Cerebellar cortex (tissue), 1 donor: Measurements from ENCODE around the gene JUN.

Experiments
- DNase-seq: peaks from one replicate; pipeline ENCODE4 v3.0.0-alpha.2; 2015; ENCODE audit warnings: low spot score

The JUN gene

DNA sequence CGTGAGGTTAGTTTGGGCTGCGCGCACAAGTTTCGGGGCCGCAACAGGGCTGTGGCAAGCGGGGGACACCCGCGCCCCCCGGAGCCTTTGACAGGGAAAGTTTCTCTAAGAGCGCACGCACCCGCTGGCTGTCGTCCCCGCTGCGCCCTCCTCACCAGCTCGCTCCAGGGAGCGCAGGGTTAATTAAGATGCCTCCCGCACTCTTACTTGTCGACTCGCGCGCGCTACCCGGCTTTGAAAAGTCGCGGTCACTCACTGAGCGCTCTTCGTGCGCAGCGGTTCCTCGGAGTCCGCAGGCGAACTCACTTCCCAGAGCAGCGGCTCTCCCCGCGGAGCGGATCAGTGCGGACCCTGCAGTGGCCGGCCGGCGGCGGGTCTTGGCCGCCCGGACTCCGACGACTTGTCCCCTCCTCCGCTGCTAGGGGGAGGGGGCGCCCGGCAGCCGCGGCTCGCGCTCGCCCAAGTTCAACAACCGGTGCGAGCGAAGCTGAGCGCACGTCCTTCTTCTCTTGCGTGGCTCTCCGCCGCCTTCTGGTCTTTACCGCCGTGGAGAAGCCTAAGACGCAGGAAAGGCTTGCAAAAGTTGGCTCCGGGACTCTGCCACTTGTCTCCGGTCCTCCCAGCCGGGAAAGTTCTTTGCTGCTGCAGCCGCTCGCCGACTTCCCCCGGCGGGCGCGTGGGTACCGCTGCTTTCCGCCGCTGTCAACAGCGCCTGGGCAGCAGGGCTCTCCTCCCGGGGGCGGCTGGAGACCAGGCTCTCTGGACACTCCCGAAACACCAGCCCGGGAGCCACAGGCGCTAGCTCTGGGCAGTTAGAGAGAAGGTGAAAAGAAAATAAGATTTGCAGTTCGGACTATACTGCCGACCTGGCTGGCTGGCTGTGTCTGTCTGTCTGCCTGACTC lies 506 bp downstream of the JUN start:
- peak; percentile 47 for DNase-seq

DNA sequence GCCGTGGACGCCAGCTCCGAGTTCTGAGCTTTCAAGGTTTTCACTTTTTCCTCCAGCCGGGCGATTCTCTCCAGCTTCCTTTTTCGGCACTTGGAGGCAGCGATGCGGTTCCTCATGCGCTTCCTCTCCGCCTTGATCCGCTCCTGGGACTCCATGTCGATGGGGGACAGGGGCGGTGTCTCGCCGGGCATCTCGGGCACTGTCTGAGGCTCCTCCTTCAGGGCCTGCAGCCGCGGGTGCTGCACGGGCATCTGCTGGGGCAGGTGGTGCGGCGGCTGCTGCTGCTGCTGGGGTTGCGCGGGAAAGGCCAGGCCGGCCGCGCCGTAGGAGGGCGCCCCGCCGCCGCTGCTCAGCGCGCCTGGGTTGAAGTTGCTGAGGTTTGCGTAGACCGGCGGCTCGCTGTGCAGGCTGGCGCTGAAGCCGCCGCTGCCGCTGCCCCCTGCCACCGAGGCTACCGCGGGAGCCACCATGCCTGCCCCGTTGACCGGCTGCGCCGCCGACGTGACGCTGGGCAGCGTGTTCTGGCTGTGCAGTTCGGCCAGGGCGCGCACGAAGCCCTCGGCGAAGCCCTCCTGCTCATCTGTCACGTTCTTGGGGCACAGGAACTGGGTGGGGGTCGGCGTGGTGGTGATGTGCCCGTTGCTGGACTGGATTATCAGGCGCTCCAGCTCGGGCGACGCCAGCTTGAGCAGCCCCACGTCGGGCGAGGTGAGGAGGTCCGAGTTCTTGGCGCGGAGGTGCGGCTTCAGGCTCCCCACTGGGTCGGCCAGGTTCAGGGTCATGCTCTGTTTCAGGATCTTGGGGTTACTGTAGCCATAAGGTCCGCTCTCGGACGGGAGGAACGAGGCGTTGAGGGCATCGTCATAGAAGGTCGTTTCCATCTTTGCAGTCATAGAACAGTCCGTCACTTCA lies 1.4 kb downstream of the JUN start:
- DNase-seq: peak; percentile 13

DNA sequence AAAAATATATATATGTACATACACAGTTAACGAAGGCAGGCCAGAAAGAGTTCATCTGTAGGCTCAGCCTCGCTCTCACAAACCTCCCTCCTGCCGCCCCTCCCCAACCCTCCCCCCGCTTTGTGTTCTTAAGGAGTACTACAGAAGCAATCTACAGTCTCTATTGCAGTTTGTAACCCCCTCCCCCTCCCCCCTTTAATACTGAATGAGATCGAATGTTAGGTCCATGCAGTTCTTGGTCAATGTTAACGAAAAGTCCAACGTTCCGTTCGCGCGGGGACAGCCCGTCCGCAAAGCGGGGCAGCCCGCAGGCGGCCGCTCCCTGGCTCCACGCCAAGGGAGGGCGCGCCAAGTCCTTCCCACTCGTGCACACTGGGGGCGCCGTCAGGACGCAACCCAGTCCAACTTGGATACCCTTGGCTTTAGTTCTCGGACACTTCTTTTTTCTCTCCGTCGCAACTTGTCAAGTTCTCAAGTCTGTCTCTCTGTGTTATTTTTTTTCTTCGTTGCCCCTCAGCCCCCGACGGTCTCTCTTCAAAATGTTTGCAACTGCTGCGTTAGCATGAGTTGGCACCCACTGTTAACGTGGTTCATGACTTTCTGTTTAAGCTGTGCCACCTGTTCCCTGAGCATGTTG lies 2.2 kb downstream of the JUN start:
- DNase-seq: peak; percentile 49

DNA sequence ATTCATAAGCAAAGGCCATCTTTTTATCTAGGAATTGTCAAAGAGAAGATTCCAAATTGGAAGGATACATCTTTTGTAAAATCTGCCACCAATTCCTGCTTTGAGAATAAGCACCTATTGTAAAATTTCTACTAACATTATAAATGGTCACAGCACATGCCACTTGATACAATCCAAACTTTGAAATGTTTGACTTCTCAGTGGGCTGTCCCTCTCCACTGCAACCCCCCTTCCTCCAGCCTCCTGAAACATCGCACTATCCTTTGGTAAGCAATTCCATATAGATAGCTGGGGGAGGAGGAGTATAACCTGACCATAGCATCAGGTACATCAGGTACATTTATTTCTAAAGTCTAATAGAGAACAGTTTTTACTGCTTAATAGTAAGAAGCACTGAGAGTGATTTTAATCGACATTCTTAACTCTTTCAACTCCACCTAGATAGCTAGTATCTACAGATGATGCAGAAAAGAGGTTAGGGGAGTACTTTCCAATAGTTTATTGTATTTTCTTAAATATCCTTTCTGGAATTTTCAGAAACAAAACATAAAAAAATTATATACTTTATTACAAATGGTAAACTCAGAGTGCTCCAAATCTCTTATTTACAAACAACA lies 2.9 kb downstream of the JUN start:
- peak; percentile 16 for DNase-seq

DNA sequence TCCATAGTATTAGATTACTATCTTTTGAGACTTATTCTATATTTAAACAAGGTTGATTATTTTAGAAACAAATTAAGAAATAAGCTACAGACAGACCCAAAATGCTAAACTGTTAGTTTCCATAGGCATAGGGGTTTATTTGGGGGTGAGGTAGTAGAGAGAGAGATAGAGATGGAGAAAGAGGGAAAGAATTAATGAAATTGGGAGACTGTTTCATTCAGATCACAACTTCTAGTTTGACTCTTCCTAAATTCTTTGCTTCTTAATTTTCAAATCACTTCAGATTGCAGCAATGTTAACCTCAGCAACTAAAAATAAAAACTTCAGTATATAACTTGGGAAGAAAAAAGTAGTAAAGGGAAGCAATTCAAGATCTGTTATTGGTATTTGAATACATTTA lies 3.4 kb downstream of the JUN start:
- no peak for DNase-seq

DNA sequence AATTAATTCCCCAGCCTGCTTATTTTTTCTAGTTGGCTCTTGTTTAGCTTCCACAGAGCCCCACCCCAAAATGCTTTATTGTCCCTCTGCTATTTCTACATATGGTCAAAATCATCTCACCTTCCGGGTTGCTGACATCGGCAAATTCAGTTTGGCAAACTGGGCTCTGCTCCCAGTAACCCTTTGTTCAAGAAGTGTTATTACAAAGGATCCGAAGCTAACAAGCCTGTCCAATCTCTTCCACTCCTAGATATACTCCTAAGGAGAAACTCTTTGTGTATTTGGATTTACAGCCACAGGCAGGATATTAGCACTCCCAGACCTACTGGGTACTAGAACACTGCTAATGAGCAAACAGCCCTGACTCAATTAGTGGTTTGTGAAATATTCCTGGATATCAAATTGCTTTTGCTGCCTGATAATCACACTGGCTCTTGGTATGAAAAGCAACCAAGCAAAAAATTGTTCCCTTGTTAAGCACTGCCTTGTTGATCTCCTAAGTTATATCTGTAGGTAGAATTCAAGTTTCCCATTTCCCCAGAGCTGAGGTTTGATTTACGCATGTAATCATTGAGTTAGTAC lies 4.0 kb downstream of the JUN start:
- DNase-seq: peak; percentile 50

DNA sequence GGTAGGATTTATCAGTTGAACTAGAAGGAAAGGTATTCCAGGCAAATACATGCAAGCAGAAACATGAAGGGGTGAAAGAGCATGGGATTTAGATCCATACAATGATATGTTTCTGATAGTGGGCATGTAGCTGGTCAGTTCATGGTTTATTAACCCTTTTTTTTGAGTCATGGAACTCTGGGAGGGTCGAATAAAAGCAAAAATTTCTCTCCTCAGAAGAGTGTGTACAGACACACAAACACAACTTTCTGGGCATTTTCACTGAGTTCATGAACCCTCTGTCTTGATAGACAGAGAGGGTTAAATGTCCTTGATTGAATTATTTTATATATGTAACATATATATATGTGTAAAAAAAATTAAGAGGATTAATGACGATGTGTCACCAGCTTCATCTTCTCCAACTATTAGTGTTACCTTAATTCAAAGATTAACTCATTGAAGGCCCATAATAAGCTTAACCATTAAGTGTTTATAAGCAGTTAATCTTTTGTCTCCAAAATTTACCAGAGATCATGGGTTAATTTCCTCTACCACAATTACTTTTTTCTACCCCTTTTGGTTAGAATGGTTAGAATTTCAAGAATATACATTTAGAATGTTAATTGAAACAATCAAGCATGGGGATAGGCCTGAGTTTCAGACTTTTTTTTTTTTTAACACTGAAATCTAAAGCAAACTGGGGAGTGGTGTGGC lies 4.6 kb downstream of the JUN start:
- DNase-seq: no peak

DNA sequence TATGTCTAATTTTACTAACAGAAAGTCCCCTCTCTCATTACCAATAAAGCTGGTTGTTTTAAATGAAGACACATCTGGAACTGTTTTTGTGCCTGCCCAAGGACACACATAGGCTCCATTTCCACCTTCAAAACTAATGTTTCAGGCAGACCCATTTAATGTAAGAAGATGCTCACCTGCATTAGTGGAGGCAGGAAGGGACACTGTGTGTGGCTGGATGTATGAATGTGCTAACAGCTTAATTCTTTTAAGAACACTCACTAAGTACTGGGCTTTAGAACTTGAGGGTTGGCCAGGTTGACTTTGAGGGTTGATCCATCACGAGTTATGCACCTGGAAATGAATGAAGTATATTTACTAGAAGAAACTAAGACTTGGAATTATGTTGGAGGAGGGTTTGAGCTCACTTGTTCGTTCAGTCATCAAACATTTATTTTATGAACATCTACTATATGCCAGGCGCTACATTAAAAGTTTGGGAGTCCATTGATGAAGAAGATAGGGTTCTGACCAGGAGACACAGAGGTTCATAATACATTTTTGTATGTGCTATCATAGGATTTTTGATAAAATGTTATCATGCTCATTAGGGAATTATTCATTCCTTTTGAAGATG lies 5.4 kb downstream of the JUN start:
- no peak for DNase-seq

DNA sequence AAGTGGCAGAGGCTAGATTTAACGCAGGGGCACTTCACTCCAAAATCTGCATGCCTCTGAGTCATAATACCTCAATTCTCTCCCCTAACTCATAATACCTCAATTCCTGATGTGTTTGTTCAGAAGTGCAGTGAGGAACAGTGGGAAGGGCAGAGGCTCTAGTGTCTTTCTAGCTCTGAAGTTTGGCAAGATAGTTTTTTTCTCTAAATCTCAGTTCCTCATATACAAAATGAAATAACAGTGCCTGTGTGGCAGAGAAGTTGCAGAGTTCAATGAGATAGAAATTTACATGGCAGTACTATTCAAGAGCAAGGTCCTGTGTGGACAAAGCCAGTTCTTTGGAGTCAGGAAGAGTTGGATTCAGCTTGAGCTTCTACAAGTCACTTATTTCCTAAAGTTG lies 9.8 kb downstream of the JUN start:
- DNase-seq: no peak

DNA sequence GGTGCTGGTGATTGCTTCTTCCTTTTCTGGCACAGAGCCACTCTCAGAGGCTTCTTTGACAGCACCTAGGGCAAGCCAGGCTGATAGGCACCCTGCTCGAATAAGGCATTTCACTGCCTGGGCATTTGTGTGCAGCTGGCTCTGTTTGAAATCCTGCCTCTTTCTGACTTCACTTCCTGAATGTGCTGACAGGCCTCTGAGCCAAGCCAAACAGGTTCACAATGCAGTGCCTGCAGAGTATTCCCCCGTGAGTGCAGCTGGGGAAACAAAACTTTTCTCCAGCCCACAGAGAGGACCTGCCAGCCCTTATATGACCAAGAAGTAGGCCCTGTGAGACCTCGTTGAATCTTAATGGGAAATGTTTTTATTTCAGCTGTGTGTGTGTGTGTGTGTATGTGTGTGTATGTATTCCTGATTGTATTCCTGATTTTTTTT lies 10.4 kb downstream of the JUN start:
- DNase-seq: no peak

DNA sequence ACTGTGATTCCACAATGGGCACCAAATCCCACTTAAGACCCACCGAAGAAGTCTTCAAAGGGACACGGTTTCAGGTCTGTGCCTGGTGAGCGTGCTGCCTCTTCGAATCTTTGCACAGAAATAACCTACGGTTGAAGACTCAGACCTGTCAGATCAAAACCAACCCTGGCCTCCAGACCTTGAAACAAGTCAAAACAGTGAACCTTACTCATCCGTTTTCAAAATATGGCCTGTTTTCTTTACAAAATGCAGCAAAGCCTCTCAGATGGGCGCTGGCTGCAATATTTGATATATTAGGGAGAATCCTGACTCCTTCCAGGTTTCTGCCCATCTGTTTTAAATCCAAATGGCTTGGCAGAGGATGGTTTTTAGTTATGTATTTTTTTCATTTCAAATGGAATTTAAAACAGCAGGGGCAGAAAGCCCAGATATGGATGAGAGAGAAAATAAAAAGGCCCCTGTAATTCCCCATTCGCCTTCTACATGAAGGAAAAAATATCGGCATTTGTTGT lies 14.0 kb downstream of the JUN start:
- no peak for DNase-seq

DNA sequence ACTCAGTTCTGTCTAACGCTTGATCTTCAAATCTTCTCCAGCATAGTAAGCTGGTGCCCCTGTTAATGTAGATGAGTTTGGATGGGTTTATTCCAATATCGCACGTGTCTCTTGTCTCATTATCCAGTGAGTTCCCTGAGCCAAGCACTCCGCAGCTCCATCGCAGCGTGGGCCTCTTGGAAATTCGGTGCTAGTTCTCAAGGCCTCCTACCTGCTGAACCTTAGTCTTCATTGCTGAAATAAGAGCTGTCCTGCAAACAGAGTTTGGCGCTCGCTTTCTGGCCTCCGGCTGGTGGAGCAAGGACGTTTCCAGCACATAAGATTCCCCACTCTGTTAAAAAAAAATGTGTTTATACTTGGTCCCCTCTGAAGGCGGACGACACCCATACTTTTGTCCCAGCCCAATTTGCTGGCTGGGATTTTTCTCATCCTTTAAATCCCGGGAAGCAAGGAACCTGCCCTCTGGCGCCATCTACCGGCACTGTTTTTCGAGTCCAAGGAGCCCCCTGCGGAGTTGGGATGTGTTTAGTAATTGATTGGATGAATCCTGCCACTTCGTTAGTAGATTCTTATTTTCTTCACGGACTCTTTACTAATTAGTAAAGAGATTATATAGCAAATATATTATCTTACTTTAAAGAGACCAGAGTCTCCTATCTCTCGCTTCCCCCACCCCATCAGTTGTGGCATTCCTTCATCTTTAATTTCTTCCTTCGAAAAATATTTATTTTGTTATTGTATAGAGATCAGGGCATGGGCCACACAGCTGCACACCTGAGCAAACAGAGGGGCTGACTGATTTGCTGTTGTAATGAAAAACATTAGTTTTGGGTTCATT lies 14.7 kb downstream of the JUN start:
- peak; percentile 62 for DNase-seq

DNA sequence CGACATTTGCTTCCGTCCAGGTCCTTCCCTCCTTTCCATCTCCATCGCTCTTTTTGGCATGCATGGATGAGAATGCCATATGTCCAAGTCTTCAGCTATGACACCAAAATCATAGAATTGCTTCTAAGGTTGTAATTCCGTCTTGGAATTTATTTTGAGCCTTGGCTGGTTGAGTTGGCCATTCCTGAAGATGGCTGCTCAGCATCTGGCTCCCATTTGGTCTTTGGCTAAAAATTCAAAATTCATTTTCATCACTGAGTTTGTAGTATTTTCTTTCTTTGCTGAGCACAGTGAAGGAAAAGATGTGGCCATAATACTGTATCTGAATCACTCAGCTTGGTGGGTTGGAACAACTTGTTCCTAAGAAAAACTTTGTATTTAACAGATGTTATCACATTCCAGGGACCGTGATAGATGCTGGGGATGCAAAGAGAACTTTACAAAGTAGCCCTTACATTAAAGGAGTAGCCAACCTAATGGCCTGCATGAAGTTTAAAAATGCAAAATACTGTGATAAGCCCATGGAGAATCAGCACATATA lies 15.6 kb downstream of the JUN start:
- no peak for DNase-seq

DNA sequence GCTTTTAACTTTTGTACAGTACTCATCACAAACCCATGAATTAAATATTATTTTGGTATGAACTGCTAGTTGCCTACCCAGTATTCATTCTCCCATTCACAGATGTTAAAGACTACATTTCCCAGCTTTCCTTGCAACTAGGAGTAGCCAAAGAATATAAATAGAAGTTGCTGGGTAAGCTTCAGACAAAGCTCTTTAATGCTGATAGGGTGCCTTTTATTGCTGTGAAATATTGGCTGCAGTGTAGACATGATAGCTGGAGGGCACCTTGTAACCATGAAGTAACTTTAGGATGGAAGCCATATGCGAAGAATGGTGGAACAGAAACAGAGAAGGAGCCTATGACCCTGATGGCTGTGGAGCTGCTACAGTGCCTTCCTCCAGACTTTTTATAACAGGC lies 16.7 kb downstream of the JUN start:
- no peak for DNase-seq

DNA sequence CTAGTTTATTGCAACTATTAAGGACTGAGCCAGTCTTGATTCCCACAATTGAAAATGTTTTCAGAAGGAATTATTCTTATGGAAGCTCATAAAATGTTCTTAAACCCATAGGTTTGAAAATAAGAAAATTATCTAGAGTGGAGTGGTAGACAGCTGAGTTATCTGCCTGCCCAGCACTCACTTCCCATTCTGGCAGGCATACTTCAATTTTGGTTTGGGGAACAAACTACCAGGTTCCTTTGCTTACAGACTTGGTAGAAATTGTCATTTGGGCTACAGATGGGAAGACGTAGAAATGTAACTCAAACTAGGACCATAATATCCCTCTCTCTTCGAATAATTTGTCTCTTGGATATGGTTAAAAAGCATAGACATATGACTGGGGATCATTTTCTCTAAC lies 18.4 kb downstream of the JUN start:
- DNase-seq: no peak

DNA sequence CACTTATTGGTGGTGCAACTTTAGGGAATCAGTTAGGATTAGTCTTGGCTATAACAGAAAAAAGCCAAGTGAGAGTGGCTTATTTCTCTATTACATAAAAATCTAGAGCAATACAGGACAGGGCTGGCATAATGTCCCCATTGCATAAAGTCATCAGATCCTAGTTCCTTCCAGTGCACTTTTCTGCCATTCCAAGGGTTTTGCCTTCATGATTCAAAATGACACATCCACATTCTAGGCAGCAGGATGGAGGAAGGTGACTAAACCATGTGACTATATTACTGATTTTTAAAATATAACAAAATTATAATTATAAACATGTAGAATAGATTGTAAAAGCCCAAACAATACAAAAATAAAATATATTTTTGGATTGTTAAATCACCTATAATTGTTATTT lies 18.8 kb downstream of the JUN start:
- no peak for DNase-seq

DNA sequence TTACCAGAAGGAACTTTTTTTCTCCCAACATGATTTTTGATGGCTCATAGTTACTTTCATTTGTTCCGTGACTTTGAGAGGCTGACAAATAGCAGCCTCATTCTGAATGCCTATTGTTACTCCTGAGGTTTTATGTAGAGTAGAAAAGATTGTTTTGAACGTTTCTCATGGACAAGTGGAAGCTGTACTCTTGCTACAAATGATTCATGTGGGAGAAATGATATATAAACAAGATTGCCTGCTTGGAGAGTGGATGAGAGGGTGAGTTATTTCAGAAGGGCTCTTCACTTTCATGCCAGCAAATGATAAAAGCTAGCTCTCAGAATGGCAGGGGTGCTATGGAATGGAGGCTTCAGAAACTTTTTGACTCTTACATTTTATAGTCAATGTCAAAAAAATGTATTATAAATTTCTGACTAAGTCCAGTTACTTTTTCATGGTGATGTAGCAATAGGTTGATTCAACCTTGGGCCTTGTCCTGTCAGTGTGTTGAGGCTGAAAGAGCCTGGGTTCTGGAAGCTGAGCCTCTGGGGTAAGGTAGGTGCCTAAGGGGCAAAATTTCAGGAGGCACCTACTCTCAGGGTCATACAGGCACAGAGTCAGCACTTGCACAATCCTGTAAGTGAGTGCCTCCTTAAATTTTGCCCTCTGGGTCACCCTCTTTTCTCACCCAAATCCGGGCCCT lies 19.4 kb downstream of the JUN start:
- DNase-seq: no peak

DNA sequence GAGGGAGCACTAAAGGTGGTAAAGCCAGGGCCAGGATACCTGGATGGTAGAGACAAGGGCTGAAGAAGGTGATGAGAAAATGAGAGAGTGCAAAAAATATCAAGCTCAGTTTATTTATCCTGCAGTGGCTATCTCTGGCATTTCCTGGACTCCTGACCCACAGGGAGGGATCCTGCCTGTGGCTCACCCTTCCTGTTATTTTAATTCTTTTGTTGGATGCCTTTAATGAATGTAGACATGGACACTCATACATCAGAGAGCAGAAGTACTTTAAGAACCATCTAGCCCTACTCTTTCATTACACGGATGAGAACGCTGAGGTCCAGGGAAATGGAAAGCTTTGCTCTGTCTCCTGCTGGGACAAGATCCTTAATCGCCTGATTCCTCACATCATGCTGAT lies 20.6 kb downstream of the JUN start:
- no peak for DNase-seq

DNA sequence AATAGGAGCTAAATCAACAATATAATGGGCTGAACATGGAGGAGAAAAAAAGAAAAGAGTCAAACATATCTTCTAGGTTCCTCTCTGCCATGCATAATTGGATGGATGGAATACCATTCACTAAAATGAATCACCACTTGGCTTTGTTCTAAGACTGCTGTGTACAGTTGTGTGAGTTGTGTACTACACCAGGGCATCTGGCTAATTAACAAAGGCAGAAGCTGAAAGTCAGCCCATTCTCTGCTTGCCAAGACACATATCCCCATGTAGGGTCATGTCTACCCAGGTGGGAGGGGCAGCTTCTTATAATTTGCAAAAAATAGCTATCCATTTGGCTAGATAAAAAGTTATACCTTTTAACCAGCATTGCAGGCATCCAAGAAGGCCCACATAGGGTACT lies 21.0 kb downstream of the JUN start:
- DNase-seq: no peak
